ENCODE measurements around the gene MUC7.
"Not testable (repeated sequence)": the region's sequence is repeated elsewhere in the genome, so short reads cannot be mapped to it uniquely, and the experiment has no call there.

The MUC7 gene

DNA sequence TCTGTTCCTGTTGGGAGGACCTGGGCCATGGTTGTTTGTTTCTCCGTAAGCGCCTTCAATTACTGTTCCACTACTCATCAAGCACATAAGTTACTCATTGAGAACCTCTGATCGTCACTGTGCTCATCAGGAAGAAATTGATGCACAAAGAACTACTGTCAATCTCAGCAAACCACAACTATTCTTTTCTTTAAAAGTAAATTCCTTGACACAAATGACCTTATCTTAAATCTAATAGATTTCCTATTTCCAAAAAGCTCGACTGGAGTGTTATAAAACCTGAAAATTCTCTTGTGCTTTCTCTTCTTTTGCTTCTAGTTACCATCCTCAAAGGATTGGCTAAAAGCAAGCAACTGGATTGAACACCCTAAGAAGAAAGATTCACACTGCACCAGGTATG, at the start of gene MUC7:
Gene MUC7, plus strand, starts transcription at position 301 of the 400 bp plus-strand sequence. CDS start 1,825 bp downstream, outside the sequence.
- no peak for DNase-seq

DNA sequence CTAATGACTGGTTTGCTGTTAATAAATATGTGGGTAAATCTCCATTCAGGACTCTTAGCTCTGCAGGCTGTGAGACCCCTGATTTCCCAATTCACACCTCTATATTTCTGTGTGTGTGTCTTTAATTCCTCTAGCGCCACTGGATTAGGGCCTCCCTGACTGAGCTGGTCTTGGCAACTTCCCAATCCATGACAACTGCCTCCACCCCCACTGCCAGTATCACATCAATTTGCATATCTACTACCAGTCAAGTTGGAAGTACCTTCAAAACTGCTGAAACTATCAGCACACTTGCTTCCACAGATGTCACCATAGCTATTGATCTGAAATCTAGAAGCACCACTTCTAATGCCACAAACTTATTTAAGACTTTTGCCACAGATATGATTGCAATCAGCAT, 46.7 kb upstream of the MUC7 start:
- DNase-seq: no peak

DNA sequence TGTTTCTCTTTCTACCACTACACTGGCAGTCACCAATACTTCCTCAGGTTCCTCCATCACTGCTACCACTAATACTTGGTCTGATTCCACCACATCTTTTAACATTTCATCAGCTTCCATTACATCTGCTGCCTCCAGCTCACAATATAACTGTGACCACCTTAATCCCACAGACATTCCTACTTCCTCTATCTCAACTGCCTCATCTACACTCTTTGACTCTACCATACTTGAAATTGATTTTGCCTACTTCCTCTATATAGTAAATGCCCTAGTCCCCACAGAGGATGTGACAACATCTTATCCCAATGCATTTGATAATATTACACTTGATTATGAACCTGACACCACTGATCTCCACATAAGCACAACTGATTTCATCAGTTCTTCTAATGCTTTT, 45.2 kb upstream of the MUC7 start:
- DNase-seq: no peak

- no peak for DNase-seq
Measured at GRCh38 chr4:70437197-70437596, 34.8 kb upstream of the MUC7 start.

- no peak for DNase-seq
Measured at GRCh38 chr4:70442474-70442873, 29.5 kb upstream of the MUC7 start.

DNA sequence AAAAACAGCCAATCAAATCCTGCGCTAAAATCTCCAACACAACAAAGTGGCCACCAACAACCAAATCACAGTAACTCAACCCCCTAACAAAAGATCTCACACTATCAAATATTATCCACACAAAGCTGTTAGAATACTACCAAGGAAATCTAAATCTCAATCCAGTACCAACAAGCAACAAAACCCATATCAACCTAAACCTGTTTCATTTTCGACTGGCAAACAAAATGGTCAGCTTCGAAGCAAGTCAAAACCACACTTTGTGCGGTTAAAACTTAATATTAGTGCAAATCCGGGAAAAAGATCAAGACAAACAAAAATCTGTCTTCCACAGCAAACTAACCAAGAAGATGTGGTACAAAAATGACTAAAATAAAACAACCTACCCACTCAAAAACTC, 28.7 kb upstream of the MUC7 start:
- DNase-seq: no peak

DNA sequence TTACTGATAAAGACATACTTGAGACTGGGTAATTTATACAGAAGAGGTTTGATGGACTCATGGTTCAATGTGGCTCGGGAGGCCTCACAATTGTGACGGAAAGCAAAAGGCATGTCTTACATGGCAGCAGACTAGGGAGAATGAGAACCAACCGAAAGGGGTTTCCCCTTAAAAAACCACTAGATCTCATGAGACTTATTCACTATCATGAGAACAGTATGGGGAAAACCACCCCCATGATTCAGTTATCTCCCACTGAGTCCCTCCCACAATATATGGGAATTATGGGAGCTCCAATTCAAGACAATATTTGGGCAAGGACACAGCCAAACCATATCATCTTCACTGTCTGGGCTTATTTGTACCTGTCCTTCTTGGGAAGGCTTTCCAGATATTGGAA, 22.8 kb upstream of the MUC7 start:
- DNase-seq: no peak

- DNase-seq: no peak
Measured at GRCh38 chr4:70452946-70453345, 19.1 kb upstream of the MUC7 start.

DNA sequence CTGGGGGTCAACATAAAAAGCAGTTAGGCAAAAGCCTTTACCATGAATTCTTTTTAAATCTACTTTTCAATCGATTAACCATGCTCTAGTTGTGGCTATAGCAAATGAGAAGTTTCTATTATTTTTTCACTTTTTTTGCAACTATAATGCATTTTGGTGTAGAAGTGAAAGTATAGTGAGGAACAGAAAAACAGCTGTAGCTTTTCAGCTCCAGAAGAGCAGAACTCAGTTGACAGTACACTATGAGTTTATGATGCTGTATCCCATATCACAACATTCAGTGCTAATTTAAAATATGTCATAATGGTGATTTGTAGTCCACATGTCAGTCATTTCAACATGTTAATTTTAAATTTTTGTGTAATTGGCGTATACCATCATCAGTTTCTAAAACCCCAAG, 8.7 kb upstream of the MUC7 start:
- no peak for DNase-seq

DNA sequence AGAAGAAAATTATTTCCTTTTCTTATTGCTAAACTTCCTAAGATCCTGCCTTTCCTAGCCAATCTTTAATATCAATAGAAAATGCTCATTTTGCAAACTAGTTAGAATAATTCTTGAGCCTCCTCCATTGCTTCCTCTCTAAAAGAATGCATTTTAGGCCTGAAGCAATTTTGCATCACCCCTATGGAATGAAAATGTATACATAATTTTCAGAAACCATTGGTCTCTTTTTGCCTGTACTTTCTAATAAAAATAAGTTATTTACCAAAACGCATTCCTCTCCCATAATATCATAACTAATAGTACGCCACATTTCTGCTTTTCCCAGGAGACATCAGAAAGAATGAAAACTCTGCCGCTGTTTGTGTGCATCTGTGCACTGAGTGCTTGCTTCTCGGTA, 1.7 kb downstream of the MUC7 start:
- DNase-seq: no peak

DNA sequence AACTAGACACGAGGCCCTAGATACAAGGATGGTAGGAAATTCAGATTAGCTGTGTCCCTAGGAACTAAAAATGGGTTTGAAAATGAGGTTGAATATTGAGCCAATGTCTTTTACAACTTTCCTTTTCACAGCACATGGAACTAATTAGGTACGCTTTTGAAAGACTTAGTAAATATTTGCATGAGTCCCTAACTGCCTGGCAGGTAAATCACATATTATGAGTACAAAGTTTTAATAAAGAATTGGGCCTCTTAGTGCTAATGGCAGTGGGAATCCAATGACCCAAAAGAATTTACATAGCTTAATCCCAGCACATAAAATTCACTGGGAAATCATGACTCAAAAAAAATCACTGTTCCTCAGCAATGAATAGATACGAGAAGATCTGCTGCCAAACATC, 16.8 kb downstream of the MUC7 start:
- no peak for DNase-seq

GRCh38 chr4:70496231-70496630, 24.2 kb downstream of the MUC7 start:
- DNase-seq: no peak

DNA sequence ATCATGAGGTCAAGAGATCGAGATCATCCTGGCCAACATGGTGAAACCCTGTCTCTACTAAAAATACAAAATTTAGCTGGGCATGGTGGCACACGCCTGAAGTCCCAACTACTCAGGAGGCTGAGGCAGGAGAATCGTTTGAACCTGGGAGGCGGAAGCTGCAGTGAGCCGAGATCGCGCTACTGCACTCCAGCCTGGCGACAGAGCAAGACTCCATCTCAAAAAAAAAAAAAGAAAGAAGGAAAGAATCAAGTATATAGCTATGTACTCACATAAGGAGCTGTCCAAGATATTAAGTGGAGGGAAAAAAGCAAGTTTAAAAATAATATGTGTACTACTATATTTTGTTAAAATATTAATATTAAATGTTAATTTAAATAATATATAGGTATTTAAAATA, 29.8 kb downstream of the MUC7 start:
- not testable (repeated sequence) for DNase-seq

DNA sequence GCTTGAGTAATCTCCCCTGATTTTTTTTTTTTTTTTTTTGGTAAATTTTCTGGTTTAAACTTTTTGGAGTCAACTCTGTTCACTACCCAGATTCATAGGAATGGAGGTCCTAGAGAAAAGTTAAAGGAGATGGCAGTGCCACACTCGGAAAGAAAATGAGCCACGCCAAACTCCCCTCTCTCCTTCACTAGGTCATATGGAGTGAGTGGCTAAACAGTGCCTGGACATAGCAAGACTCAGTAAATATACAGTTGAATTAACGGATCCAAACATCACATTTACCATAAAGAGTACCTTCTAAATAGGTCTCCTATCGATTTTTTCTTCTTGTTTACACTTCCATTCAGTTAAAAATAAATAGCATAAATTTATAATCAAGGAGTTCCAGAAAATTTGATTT, 32.7 kb downstream of the MUC7 start:
- DNase-seq: no peak

DNA sequence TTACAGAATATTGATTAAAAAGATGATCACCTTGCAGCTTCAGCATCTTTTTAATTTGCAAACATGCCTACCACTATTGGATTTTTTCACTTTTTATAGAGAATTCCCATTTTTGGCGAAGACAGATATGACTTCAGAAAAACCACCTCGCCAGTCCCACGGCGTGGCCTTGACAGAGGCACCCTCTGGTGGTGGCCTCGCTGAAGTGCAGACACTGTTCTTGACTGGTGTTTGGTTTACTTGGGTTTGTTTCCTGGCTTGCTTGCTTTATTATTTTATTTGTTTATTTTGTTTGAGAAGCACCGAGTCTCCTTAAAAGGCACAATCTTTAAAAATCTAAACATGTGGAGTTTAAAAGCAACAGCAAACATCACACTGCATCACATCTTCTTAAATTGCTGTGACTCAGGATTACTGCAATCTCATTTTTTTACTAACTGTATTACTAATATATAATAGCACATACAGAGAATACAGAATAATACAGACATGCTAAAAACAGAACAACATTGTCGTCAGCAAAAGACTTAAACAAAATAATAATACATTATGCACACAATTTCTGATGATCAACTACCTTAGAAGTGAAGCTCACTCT, 33.3 kb downstream of the MUC7 start:
- peak; percentile 35 to 49 for DNase-seq

GRCh38 chr4:70508801-70509200, 36.8 kb downstream of the MUC7 start:
- no peak for DNase-seq

DNA sequence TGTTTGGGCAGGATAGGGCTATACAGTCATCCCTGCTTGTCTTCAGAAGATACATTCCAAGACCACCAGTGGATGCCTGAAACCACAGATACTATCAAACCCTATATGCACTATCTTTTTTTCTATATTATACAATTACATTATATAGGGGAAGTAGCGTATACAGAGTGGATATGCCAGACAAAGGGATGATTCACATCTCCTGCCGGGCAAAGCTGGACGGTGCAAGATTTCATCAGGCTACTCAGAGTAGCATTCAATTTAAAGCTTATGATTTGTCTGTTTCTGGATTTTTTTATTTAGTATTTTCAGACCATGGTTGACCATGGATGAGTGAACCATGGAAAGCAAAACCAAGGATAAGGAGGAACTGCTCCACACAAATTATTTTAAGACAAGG, 39.4 kb downstream of the MUC7 start:
- DNase-seq: no peak

- DNase-seq: no peak
Measured at GRCh38 chr4:70515367-70516250, 43.6 kb downstream of the MUC7 start.

- no peak for DNase-seq
Measured at GRCh38 chr4:70518269-70518668, 46.3 kb downstream of the MUC7 start, which contains the start of gene AMTN. Gene AMTN, plus strand, starts transcription at chr4:70518569. Its CDS starts 209 bp downstream, at chr4:70518778.

DNA sequence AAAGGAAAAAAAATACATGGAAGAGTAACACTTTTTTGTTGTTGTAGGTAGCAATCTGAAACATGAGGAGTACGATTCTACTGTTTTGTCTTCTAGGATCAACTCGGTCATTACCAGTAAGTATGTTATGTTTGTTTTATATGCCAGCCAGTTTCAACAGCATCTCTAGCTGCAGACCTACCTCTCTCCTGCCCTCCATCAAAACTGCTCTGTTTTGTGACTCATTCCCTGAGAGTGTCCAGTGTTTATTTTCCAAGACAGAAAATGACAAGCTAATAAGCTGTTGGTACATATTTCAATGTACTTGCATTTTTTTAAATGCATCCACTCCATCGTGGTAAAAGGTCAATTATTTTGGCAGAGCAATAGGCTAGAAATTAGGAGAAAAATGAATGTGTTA, 46.7 kb downstream of the MUC7 start:
- DNase-seq: no peak

DNA sequence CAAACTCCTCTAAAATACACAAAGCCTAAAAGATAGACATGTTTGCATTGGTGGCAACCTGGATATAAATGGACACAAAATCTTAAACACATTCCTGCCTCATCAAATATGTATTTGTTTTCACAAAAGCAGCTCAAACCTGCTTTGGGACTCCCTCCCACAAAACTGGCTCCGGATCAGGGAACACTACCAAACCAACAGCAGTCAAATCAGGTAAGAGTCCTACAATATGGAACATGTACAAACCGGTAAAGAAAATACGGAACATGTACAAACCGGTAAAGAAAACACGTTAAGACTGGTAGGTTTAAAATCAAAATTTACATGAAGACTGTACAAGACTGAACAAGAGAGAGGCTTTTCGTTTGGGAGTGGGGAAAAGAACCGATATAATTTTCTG, 50.6 kb downstream of the MUC7 start:
- DNase-seq: no peak

GRCh38 chr4:70530997-70531396, 59.0 kb downstream of the MUC7 start:
- no peak for DNase-seq

- no peak for DNase-seq
Measured at GRCh38 chr4:70531981-70532380, 60.0 kb downstream of the MUC7 start.
